ENCODE results near the gene ZC3H13.

The ZC3H13 gene, protein sequence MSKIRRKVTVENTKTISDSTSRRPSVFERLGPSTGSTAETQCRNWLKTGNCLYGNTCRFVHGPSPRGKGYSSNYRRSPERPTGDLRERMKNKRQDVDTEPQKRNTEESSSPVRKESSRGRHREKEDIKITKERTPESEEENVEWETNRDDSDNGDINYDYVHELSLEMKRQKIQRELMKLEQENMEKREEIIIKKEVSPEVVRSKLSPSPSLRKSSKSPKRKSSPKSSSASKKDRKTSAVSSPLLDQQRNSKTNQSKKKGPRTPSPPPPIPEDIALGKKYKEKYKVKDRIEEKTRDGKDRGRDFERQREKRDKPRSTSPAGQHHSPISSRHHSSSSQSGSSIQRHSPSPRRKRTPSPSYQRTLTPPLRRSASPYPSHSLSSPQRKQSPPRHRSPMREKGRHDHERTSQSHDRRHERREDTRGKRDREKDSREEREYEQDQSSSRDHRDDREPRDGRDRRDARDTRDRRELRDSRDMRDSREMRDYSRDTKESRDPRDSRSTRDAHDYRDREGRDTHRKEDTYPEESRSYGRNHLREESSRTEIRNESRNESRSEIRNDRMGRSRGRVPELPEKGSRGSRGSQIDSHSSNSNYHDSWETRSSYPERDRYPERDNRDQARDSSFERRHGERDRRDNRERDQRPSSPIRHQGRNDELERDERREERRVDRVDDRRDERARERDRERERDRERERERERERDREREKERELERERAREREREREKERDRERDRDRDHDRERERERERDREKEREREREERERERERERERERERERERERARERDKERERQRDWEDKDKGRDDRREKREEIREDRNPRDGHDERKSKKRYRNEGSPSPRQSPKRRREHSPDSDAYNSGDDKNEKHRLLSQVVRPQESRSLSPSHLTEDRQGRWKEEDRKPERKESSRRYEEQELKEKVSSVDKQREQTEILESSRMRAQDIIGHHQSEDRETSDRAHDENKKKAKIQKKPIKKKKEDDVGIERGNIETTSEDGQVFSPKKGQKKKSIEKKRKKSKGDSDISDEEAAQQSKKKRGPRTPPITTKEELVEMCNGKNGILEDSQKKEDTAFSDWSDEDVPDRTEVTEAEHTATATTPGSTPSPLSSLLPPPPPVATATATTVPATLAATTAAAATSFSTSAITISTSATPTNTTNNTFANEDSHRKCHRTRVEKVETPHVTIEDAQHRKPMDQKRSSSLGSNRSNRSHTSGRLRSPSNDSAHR (N-terminal part only)

DNA sequence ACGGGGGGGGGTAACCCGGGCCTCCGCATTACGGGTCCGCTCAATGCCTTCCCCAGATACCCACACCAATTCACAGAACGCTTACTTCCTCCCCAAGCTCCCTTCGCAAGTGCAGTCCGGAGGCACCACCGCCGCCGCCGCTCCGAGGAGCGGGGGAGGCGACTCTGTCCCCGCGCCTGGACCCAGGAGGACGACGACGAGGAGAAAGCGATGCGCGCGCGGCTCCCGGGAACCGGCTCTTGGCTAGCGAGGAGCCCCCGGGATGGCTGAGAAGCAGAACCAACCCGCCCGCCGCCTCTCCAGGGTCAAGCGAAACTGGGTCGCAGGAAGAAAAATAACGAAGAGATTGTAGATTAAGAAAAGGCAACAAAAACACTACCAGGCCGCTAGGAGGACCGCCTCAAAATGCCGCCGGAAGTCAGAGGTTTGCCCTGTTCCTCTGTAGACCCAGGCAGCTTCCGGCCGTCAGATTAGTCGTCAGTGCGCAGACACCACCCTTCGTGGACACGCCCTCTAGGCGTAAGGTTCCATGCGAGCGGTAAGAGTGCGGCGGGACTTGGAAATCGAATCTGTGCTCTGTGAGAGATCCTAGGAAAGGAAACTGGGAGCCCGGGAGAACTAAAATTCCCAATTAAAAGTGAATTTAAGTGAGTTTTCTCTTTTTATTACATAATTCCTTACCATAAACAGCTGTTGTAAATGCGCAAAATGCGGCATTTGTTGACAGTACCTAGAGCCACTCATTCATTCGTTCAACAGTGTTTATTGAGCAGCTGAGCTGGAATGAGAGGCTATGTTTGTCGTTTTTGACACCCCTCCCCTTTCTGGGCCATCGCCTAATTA lies at the start of gene ZC3H13:
ZC3H13 (minus strand) TSS at position 428 of the 843 bp plus-strand sequence. CDS start 7,239 bp downstream, outside the sequence.
- peak; percentile 97 for DNase-seq

DNA sequence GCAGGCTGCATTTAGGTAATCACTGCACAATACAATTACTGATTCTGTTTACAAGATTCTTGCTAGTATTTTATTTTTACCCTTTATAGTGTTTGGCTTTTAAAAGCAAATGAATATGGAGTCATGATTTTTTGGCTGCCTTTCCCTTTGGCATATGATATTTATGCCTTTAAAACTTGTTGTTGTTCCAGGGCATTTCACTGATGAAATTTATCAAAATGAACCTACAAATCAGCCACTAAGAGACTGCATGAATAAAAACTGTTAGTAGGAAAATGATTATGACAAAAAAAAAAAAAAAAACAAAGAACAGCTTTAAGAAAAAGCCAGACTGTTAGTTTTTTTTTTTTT lies 49.7 kb upstream of the ZC3H13 start:
- DNase-seq: no peak

DNA sequence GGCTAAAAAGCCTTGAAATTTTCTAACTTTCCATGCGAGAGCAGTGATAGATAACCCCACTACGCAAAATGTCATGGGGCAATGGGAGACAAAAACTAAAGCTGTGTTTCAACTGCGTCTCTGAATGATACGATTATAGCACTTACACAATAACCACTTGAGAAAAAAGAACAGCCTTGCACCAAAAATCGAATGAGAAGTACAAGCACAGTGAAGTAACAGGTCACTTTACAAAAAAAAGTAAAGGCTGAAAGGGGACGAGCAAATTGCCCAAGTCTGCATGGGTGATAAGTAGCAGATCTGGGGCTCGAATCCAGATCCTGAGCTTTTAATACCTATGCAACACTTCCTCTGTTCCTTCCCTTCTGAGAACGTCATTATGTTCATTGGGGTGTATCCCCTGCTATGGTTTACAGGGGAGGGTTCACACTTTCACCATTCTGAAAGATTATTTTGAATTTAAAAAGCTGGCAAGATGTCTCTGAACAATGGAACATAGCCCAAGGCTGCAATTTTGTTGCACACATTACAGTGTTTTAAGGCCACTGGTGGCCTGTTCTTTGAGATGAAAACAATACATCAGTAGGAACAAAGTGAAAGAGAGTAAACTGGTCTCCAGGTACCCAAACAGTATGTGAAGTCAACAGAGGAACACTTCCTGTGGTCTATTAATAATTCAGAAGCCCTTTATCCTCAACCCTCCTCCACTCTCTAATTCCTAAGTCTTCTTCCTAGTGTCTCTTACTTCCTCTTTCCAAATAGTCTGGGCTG lies 49.1 kb upstream of the ZC3H13 start:
- peak; percentile 44 for DNase-seq

DNA sequence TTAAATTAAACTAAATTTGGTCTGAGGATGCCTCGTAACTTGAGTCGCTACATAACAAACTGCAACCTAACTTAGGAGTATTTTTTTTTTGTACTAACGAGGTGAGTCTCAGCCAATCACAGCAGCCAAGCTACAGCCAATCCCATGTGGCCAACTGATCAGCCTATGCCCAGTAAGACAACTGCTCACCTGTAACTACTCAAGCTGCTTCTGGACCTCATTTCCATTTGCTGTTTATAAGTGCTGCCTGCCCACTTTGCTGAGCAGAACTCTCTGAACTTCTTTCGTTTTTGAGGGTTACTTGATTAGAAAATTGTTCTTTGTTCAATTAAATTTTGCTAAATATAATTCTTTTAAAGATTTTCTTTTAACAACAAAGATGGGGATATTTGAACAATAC lies 48.5 kb upstream of the ZC3H13 start:
- DNase-seq: no peak

DNA sequence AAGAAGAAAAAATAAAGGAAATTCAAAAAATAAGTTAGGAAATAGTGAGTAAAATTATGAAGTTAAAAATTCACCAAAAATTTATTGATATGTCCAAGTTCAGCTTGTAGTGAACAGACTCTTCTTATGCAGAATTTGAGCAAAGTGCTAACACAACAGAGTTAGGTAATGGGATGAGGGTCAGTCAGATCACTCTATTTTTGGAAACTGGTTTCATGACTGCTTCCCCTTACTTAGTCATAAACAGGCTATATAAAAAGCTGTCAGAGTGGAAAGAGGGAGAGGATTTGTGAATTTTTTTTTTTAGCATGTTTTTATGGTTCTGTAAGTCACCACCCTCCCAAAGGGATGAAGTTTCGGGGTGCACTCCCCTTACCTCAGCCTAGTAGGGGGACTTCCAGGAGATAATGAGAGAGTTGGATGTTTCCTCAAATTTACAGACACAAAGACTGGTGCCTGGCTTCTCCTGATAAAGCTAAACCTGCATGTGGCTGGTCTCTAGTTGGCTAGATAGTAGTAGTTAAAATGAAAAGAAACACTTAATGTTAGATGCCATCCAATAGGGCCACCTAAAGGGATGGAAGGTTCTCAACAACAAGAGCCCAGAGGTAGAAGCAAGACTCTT lies 47.8 kb upstream of the ZC3H13 start:
- peak; percentile 71 for DNase-seq

DNA sequence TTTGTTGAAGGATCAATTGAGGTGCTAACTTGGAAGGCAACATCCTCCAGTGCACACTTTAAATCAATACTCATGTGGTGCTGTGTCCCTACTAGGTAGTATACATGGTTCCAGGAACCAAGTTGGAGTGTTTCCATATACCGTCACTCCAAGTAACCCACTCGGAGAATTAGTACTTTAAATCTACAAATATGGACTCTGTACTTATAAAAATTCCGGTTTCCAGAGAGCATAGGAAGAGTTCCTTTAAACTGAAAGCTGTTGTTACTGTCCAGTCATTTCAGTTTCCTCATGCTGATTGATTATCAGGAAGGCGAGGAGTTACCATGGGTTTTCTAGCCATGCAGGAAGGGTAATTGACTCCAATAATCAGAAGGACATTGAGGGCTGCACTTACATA lies 45.1 kb upstream of the ZC3H13 start:
- no peak for DNase-seq

DNA sequence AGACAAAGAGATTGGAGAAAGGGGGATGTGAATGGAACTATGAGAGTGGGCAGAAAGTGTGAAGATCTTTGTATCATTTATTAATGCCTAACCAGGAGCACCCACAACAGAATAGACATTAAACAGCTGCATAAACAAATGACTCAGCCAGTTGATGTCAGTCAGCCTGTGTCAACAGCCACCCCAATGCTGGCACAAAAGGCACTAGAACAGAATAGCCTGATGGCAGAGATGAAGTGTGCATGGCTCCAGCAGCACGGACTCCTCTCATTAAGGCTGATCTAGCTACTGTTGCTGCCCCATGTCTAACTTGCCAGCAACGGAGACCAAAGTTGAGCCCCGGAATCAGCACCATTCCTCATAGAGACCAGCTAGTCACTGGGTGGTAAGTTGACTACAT lies 44.5 kb upstream of the ZC3H13 start:
- no peak for DNase-seq

DNA sequence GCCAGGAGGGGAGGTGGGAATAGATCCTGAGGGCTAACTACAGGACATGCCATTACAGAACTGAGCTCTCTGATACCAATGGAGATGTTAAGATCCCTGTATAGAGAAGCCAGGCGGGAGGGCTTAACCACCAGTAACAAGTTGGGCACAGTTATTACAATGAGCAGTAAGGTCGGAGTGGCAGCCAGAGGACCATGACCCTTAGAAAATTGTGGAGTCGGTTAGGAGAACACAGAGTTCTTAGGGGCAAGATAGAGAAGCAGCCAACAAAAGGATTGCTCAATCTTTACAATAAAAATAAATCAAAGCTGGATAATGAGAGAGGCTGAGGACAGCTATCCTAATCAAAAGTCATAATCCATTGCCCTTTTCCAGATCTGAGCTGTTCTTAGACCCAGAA lies 41.9 kb upstream of the ZC3H13 start:
- DNase-seq: no peak

DNA sequence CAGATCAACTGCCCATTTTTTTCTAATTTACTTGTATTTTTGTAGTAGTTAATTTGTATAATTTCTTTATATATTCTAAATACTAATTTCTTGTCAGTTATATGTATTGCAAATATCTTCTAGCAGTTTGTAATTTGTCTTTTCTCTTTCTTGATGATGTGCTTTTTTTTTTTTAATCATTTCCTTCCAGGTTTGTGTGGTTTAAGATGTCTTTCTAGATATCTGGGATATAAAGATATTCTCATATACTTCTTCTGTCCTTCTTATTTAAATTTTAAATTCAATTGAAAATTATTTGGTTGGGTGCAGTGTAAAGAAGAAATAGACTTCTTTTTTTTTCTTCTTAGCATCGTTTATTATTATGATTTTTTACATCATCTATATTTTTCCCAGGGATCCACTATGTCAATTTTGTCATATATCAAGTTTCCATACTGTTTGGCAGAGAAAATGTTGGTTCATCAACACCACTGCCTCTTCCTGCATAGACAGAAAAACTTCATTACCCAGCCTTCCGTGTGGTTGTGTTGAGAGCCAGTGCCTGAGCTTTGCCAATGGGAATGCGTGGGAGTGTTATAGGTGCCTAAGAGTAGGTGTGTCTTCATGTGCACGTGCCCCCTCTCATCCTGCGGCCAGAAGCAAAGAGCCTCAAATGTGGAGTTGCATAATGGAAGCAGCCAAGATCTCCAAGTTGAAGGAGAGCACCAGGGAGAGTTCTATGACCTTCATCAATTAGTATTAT lies 36.4 kb upstream of the ZC3H13 start:
- DNase-seq: peak; percentile 18

DNA sequence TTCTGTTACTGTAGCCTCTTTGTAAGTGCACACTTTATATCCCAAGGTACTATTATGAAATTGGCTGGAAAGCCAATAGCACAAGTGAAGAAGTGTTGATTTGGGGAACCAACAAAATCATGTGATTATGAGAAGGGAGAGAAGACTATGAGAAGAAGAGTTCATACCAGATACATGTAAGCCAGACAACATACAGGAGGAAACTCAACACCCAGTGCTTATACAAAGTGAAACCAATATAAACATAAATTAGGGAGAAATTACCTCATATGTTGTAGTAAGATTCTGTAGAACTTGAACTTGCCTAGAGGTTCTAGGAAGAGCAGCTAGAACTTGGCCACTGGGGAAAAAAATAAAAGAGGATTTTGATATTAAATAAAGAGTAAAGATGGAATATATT lies 34.9 kb upstream of the ZC3H13 start:
- DNase-seq: peak; percentile 11

DNA sequence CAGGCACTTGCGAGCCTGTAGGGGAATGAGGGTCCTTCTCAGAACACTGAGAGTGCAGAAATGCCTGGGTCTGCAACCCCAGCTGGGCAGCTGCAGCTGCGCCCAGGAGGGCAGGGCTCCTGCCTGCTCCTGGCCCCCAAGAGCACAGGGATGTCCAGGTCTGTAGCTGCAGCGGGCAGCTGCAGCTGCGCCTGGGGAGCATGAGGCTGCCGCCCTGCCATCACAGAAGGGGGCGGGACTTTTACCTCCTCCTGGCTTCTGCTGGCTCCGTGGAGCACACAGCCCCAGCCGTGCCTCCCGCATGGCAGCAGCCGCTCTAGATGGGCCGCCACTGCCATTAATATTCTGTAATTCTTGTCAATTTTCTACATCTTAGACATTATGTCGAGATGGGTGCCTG lies 34.4 kb upstream of the ZC3H13 start:
- no peak for DNase-seq

DNA sequence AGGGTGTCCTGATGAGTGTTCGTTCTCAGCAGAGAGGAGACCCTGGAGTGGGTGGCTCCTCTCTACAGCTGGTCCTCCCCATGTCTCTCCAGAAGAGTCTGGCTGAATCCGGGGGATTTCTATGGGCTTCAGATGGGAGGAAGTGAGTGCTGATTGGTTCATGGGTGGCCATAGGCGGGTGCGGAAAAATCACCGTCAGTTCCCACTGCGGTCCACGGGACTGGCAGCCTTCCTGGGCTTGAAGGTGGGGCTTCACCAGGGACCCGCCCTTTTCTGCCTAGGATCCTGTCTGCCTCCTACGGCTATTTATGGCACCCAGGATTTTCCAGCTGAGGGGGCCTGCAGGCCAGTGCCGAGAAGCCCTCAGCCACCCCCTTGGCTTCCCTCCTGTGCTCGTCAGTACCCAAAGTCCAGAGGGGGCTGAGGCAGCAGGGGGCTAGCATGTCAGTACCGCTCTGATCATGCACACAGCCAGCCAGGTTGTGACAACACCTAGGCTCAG lies 33.9 kb upstream of the ZC3H13 start:
- DNase-seq: no peak

DNA sequence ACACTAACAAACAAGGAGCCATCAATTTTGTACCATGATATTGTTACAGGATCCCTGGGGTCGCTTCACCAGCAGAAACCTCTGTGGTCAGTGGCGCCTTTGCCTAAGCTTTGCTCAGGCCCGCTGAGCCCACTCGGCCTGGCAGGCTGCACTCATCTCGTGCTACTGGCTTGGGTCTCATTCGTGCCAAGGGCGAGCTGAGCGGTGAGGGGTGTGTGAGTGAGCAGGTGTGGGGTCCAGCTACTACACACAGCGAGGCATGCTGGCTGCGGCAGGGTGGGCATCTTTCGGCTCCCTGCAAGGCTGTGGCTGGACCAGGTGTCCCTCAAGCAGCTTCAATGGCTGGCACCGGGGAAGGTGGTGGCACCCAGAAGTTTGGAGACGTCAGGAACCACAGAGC lies 33.2 kb upstream of the ZC3H13 start:
- no peak for DNase-seq

DNA sequence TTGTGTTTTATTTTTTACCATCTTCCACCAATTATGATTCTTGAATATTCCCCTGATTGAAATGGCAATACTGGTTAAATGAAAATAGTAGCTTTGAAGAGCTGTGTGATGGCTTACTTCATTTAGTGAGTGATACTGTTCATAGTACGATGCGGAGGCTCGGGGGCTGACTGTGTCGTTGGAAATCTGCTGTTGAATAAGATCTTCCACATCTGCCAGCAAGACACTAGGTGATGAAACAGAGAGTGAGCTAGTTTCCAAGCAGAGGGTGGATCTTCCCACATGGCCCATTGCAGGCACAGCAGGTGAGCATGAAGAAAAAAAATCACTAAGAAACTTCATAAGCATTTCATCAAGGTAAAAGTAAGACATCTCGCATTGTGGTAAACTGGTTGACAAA lies 29.8 kb upstream of the ZC3H13 start:
- DNase-seq: no peak

DNA sequence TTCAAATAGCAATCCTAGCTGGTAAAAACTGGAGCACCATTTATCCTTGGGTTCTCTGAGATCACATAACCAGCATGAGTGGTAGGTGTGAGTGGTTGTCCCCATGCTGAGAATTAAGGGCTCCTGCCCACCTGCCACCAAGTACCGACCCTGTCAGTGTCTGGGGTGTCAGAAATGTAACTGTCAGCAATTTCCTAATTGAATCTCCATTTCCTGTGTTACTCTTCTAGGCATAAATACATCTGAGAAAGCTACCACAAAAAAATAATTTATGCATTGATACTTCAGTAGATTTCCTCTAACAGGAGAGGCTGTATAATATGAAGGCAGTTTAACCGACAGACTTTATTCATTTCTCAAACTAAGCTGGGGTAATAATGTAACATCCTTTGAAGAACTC lies 27.2 kb upstream of the ZC3H13 start:
- no peak for DNase-seq

DNA sequence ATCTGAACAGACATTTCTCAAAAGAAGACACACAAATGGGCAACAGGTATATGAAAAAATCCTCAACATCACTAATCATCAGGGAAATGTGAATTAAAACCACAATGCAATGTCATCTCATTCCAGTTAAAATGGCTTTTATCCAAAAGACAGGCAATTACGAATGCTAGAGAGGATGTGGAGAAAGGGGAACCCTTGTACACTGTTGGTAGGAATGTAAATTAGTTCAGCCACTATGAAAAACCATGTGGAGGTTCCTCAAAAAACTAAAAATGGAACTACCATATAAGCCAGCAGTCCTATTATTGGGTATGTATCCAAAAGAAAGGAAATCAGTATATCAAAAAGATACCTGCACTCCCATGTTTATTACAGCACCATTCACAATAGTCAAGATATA lies 24.7 kb upstream of the ZC3H13 start:
- DNase-seq: no peak

DNA sequence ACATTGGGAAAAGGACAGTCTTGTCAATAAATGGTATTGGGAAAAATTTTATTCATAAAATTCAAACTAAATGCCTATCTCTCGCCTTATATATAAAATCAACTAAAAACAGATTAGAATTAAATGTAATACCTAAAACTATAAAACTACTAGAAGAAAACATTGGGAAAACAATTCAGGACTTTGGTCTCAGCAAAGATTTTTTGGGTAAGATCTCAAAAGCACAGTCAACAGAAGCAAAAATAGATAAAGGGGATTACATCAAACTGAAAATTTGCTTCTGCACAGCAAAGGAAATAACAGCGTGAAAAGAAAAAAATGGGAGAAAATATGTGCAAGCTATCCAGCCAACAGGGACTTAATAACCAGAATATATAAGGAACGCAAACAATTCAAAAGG lies 24.3 kb upstream of the ZC3H13 start:
- no peak for DNase-seq

DNA sequence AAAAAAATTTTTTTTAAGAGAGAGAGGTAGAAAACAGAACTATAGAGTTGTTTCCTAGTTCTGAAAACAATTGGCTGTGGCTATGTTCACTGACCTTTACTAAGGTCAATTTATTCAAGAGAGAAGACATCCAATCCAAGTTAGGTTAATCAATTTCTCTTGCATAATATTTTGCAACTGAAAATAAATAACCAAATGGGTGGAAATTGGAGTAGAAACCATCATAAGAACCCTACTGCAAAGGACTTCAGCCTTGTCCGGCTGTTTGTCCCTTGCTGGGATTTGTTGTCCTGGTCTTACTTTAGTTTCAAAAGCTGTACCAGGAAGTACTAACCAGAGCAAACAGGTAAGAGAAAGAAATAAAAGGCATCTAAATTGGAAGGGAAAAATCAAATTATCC lies 23.3 kb upstream of the ZC3H13 start:
- no peak for DNase-seq

DNA sequence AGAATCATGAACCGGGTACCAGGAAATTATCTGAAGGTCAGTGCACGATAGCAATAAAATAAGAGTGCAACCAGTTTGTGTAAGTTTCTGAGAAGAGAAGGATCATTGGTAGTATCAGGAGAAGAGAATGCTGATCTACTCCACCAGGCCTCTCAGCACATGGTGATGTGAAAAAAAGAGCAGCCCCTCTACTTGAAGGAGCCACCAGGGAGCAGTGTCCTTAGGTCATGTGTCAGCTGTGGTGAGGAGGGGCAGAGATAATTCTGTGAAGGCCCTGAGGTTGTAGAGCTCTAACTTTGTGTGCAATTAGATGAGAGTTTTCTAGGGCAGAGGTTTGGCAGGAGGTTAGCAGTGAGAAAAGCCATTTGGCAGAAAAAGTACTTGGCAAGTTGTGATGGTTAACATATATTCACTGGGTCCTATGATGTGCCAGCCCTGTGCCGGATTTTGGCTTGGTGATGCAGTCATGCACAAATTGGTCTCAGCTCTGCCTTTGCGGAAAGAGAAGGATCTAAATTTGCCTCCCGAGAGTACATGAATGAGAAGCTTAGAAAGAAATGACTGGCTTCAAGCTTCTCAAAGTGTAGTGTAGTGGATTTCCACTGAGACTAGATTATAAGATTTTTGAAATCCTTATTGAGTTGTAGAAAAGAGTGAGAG lies 19.2 kb upstream of the ZC3H13 start:
- DNase-seq: peak; percentile 26

DNA sequence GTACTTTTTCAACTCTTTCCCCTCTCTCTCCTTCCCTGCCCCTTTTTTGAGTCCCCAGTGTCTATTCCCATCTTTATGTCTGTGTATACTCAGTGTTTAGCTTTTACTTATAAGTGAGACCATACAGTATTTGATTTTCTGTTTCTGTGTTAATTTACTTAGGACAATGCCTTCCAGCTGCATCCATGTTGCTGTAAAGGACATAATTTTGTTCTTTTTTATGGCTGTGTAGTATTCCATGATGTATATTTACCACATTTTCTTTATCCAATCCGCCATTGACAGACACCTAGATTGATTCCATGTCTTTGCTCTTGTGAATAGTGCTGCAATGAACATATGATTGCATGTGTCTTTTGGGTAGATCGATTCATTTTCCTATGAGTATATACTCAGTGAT lies 10.7 kb upstream of the ZC3H13 start:
- DNase-seq: no peak

All from OCI-M1 (cell line).